Measurements from ENCODE around the gene MAL. TPM values are rescaled to one million over a fixed set of nuclear protein-coding genes. Genes with fewer than 3 reads are reported as not detected.

Gene MAL
- total RNA-seq, 1 experiment from 2014 or later, result not detected

DNA sequence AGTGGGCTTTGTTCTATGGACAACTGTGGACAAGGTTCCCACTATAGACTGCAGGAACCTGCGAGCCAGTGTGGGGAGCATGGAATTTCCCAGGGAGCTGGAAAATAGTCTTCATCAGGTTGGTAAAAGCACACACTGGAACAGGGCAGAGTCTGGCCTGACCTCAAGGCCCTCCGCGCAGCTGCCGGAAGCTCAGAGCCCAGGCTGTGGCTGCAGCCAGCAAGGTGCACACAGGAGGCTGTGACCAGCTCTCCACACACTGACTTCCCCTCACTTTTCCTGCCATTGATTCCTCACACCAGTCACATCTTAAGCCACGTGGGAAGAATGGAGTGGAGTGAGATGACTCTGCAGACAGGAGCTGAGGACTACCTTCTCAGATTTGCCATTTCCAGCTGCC is 19.1 kb downstream of the MAL start:
- Mint-ChIP-seq H3K9me3 (ENCODE audit: unreplicated experiment) (no peaks in the 10 kb centered on the region), H3K27ac (ENCODE audit: low read depth, unreplicated experiment) (no peak overlapping the region), H3K4me3 (ENCODE audit: unreplicated experiment) (no peak overlapping the region), H3K27me3 (ENCODE audit: insufficient read depth, unreplicated experiment) (peaks cover 26% of the 10 kb centered on the region), H3K36me3 (ENCODE audit: insufficient read depth, unreplicated experiment) (no peaks in the 10 kb centered on the region), H3K4me1 (ENCODE audit: insufficient read depth, unreplicated experiment) (peaks cover 11% of the 10 kb centered on the region)
- DNase-seq (ENCODE audit: unreplicated experiment), result no peak
- BruUV-seq (replicated peaks), result no TSS peak
- POLR2A ChIA-PET, result no interaction called here
- CTCF ChIA-PET, result interaction anchor here (0.7 to 2.5 kb wide), 4 partner anchors 8 to 34 kb away, joined by 4 to 14 read pairs (median 5); no protein-coding TSS in a partner anchor
- intact Hi-C loops (cut with micrococcal nuclease), result no loop called here
- TF ChIP-seq, protein P1, sequence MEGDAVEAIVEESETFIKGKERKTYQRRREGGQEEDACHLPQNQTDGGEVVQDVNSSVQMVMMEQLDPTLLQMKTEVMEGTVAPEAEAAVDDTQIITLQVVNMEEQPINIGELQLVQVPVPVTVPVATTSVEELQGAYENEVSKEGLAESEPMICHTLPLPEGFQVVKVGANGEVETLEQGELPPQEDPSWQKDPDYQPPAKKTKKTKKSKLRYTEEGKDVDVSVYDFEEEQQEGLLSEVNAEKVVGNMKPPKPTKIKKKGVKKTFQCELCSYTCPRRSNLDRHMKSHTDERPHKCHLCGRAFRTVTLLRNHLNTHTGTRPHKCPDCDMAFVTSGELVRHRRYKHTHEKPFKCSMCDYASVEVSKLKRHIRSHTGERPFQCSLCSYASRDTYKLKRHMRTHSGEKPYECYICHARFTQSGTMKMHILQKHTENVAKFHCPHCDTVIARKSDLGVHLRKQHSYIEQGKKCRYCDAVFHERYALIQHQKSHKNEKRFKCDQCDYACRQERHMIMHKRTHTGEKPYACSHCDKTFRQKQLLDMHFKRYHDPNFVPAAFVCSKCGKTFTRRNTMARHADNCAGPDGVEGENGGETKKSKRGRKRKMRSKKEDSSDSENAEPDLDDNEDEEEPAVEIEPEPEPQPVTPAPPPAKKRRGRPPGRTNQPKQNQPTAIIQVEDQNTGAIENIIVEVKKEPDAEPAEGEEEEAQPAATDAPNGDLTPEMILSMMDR (IDR thresholded peaks at IDR 0.05; ENCODE audit: unreplicated experiment), result no peak

DNA sequence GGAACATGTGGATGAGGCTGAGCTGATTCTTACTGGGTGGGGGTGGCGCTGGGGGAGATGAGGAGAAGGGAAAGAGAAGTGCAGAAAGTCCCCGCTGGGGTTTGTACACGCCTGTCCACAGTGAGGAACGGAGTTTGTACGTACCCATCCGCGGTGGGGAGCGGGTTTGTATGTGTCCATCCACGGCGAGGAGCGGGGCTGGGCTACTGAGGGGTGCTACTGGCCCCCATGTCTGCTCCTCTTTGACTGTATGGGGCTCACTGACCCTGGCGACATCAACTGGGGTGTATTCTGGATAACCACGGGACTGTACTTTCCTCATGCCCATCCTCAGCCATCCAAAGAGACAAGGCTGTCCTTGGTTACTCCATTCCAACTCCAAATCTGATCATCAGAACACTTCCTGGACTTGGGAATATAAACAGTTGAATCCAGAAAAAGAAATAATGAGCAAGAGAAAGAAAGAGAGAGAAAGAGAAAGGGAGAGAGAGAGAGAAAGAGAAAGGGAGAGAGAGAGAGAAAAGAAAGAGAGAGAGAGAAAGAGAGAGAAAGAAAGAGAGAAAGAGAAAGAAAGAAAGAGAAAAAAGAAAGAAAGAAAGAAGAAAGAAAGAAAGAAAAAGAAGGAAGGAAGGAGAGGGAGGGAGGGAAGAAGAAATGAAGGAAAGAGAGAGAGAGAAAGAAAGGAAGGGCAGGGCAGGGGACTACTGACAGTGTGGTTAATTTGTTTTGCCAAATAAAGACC is 21.0 kb downstream of the MAL start:
- no peak for DNase-seq (ENCODE audit: unreplicated experiment)
- Mint-ChIP-seq H3K4me3 (ENCODE audit: unreplicated experiment) (no peak overlapping the region), H3K4me1 (ENCODE audit: insufficient read depth, unreplicated experiment) (peaks cover 11% of the 10 kb centered on the region), H3K27me3 (ENCODE audit: insufficient read depth, unreplicated experiment) (peaks cover 38% of the 10 kb centered on the region), H3K36me3 (ENCODE audit: insufficient read depth, unreplicated experiment) (no peaks in the 10 kb centered on the region), H3K9me3 (ENCODE audit: unreplicated experiment) (no peaks in the 10 kb centered on the region), H3K27ac (ENCODE audit: low read depth, unreplicated experiment) (no peak overlapping the region)
- CTCF ChIA-PET, result no interaction called here
- BruUV-seq (replicated peaks), result no TSS peak
- TF ChIP-seq, protein P1 (IDR thresholded peaks at IDR 0.05; ENCODE audit: unreplicated experiment), result no peak
- intact Hi-C loops (cut with micrococcal nuclease), result no loop called here
- POLR2A ChIA-PET, result no interaction called here

DNA sequence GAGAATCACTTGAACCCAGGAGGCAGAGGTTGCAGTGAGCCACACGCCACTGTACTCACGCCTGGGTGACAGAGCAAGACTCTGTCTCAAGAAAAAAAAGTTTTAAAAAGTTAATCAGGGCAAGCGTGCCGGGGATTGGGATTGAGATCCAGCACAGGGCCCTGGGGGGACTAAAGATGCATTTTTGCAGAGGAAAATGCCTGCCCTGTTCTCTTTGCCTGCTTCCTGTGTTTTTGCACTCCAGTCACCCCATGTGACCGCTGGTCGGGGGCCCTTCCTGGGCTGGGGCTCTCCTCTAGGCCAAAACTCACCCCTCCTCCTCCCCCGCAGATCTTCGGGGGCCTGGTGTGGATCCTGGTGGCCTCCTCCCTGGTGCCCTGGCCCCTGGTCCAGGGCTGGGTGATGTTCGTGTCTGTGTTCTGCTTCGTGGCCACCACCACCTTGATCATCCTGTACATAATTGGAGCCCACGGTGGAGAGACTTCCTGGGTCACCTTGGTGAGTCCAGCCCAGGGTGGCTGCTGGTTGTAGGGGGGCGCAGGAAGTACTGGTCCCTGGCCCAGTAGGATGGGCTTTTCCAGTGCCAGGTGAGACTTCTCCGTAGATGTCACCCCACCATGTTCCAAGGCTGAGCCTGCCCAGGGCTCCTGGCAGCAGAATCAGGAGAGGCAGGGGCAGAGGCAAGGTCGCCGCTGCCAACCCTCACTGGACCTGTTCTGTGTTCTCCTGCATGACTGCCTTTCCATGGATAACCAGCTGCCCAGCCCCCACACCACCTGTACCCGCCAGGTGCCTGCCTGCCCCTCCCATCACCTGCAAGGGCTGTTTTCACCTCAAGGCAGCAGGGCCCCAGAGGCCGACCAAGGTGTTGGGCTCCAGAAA is 22.4 kb downstream of the MAL start:
- Mint-ChIP-seq H3K4me1 (ENCODE audit: insufficient read depth, unreplicated experiment) (peaks cover 11% of the 10 kb centered on the region), H3K36me3 (ENCODE audit: insufficient read depth, unreplicated experiment) (no peaks in the 10 kb centered on the region), H3K4me3 (ENCODE audit: unreplicated experiment) (no peak overlapping the region), H3K9me3 (ENCODE audit: unreplicated experiment) (no peaks in the 10 kb centered on the region), H3K27me3 (ENCODE audit: insufficient read depth, unreplicated experiment) (peaks cover 38% of the 10 kb centered on the region), H3K27ac (ENCODE audit: low read depth, unreplicated experiment) (no peak overlapping the region)
- BruUV-seq (replicated peaks), result no TSS peak
- DNase-seq (ENCODE audit: unreplicated experiment), result no peak
- CTCF ChIA-PET, result interaction anchor here (0.9 to 1.5 kb wide), 2 partner anchors 25 to 30 kb away, joined by 3 to 5 read pairs; no protein-coding TSS in a partner anchor
- POLR2A ChIA-PET, result no interaction called here
- TF ChIP-seq, protein P1 (IDR thresholded peaks at IDR 0.05; ENCODE audit: unreplicated experiment), result no peak
- intact Hi-C loops (cut with micrococcal nuclease), result no loop called here

Data from MCF 10A (cell line).